NCI-H446 treated with DMSO at 0.1 percent for 48 hours (cell line): Measurements from ENCODE around the gene GMCL2.
A peak's percentile ranks its signal among the peaks of the same experiment; 100 is the strongest.

Experiments
- DNase-seq: peaks from one replicate; lab custom pipeline; 2025; lab: John Stamatoyannopoulos, UW

Gene GMCL2

GRCh38 chr5:178182158-178182876 is 4.9 kb downstream of the GMCL2 start:
- DNase-seq = no peak

DNA sequence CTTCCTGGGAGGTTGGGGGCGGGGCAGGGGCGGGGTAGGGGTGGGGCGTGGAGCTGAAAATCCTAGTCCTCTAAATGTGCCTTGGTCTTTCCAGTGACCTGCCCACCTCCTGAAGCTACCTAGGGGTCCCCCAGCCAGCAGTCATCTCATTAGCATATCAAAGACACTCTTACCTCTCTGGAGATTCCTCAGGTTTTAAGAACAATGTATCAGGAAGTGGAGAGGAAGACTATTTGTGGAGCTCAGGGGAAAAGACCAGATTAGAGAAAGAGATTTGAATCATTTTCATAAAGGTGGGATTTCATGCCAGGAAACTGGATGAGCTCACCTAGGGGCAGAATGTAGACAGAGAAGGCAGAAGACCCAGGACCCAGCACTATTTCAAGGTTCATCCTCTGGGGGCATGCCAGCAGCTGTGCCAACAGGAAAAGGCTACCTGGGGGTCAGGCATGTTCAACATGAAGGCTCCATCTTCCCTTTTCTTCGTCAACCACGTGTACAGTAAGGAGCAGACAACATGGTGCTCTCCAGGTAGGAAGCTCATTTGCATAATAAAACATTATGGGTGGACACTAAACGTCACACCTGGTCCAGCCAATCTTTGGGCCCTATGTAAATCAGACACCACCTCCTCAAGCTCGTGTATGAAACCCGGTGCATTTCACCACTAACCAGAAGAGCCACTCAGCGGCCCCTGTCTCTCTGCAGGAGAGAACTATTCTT is 6.9 kb downstream of the GMCL2 start:
- DNase-seq = no peak

DNA sequence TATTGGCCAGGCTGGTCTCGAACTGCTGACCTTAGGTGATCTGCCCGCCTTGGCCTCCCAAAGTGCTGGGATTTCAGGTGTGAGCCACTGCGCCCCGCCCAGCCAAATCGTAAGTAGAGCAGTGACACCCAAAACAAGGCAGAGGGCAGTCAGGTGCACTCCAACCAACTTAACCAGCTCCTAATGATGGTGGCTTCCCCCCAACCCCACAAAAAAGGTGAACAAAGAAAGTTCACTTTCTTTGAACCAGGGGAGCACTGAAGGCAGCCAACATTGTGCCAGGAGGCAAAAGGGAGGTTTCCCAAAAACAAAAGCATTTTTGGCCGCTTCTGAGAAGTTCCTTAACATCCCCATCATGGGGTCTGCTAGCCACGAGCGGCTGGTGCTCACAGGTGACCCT is 9.6 kb downstream of the GMCL2 start:
- DNase-seq = no peak

GRCh38 chr5:178176791-178177190 is 10.4 kb downstream of the GMCL2 start:
- DNase-seq = no peak

- DNase-seq = no peak
Measured at GRCh38 chr5:178174456-178174855, 12.7 kb downstream of the GMCL2 start.

- DNase-seq = no peak
Measured at GRCh38 chr5:178170455-178170854, 16.7 kb downstream of the GMCL2 start.

DNA sequence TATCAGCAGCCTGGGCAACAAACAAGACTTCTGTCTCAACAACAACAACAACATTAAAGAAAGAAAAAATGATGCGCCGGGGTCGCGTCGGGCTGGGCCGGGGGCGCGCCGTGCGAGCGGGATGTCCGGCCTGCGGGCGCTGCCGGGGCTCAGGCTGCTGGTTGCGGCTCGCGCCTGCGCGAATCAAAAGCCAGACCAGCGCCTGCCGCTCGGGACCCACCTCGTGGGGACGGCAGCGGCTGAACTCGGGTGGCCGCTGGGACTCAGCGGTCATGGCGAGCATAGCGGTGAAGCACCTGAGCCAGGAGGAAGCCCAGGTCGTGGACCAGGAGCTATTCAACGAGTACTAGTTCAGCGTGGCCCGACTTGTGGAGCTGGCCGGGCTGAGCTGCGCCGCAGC is 21.6 kb downstream of the GMCL2 start:
- no peak for DNase-seq

DNA sequence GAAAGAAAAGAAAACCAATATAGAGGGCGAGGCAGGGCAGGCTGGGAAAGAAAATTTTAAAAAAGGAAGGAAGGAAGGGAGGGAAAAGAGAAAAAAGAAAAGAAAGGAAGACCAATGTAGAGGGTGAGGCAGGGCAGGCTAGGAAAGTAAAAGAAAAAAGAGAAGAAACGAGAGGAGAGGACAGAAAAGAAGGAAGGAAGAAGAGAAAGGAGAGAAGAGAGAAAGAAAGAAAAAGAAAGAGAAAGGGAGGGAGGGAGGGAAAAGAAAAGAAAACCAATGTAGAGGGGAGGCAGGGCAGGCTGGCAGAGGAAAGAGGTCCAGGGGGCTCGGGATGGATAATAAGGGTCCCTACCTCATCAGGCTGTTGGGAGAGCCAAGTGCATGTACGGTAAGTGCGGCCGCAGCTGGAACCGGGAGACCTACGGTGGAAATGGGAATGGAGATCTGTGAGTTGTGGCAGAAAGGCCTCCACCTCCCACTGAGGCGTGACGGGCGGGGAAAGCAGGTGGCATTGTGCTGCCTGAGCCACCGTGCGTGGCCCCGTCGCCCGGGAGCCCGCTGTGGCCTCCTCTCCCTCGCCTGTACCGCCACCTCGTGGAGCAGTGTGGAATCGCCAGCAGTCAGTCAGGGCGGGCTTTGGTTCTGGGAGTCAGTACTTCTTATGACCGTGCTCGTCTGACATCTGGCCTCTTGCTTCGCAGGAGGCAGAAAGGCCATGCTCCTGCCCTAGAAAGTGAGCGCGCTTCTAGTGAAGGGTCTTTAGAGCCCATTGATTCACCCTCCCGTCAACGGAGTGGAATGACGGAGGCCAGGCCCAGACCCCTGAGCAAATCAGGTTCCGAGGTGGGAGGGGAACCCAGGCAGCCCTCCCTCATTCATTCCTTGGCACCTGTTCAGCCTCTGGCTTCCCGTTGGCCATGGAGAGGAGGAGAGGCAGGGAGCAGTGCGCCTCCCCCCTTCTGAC is 23.1 kb downstream of the GMCL2 start:
- DNase-seq = peak; percentile 57

- no peak for DNase-seq
Measured at GRCh38 chr5:178162481-178162880, 24.7 kb downstream of the GMCL2 start.

DNA sequence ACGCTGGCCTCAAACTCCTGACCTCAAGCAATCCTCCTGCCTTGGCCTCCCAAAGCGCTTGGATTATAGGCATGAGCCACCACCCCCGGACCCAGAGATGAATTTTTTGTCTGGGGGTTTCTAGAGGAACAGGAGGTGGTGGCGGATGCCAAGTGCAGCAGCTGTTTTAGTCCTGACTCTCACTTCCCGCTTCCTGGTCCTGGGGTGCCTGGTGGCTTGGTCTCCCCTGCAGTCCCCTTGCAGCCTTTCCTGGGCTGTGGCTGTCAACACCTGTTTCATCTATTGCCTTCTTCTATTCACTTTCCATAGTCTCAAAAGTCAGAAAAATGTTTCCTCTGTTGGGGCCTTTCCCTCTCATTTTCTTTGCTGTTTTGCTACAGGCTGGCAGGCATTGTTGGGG is 27.0 kb downstream of the GMCL2 start:
- DNase-seq = no peak

DNA sequence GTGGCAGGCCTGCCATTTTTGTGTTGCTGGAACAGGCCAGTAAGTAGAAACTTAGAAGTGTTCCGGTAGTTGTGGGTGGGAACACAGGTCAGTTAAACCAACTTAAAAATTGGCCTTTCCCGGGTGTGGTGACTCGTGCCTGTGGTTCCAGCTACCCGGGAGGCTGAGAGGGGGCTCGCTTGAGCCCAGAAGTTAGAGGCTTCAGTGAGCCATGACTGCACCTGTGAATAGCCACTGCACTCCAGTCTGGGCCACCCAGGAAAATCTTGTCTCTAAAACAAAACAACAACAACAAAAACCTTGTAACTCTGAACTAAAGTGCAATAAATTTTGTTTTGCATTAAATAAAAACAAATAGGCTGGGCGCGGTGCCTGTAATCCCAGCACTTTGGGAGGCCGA is 32.1 kb downstream of the GMCL2 start:
- no peak for DNase-seq

DNA sequence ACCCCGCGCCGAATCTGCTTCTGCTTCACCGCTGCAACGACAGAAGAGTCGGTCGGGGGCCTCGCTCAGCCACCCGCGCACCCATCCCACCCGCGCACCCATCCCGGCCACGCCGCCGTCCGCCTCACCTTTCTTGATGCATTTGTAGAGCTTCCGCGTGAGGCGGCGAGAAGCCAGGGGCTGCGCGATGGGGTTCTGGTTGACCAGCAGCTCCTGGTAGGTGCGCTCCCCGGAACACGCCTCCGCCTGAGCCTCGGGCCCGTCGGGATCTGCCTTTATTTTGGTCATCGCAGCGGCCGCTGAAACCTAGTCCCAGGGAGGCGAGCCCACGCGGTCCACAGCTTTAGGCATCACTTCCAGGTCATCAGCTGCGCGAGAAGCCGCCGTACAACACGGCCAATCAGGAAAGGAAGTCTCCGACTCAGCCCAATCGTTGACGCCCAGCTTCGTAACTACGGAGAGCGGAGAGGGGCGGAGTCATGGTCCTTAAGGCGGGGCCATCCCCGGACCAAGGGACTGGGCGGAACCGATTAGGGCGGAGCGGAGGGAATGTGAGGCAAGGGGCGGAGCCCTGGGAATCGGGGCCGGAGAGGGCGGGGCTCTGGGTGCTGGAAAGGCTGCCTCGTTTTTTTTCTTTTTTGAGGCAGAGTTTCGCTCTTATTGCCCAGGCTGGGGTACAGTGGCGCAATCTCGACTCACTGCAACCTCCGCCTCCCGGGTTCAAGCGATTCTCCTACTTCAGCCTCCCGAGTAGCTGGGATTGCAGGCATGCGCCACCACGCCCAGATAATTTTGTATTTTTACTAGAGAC is 33.4 kb downstream of the GMCL2 start, which contains the start of gene NHP2:
NHP2 (minus strand) TSS at position 356 of the 811 bp plus-strand sequence; CDS start at position 288, 68 bp downstream.
- peak; percentile 93 for DNase-seq

DNA sequence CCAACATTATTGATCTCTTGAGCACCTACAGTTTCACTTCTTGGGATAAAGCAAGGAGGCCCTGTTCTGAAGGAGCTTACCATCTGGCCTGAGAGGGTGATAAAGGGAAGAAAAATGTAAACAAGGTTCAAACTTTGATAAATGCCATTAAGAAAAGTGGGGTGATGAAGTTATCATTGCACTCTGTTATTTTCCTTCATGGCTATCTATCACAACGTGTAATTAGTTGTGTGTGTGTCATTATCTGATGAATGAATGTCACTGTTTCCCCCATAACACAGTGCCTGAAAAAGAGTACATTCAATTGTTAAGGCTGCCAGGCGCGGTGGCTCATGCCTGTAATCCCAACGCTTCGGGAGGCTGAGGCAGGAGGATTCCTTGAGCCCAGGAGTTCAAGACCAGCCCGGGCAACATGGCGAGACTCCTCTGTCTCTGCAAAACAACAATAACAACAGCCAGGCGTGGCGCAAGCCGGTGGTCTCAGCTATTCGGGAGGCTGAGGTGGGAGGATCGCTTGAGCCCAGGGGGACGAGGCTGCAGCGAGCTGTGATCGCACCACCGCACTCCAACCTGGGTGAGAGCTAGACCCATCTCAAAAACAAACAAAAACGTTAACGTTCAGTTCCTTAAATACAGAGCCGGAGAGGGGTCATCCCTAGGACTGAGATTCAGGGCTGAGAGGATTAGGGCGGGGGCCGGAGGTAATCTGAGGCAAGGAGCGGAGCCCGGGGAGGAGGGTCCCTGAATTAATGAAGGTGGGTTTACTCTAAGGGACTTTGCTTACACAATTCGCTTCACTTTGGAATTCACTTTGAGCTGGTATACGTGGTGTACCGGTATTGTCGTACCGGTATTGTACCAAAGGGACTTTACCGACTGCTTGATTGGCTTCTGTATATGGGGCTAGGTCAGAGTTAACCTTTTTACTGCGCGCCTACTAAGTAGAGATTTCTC is 34.4 kb downstream of the GMCL2 start:
- no peak for DNase-seq

GRCh38 chr5:178150977-178151734 is 36.0 kb downstream of the GMCL2 start:
- no peak for DNase-seq

DNA sequence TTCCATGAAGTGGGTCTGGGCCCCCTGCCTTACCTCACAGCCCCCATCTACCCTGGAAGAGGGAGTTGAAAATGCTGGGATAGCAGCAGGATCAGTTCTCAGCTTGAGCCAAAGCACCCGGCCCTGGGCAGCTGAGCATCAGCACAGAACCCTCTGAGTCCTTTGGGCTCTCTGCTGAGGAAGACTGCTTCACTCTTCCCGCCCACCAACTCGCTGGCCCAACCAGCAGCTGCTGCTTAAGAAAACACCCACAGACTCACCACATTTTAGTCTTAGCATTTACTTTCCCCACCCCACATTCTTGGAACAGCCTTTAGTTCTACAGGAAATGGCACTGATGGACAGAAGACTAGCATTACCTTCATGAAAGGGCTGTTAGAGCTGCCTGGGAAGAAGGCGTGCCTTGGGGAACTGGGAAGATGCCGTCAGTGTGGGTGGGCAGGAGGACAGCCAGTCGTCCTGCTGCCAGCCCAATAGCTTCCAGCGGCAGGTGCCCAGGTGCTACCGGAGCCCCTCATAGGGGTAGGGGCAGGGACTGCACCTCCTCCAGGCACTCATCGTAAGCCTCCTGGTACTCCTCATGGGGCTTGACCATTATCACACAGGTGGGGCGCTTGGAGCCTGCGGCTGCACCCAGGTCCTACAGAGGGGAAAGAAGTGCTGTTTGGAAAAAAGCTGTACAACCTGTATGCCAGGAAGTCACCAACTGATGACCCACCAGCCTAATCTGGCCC is 37.8 kb downstream of the GMCL2 start:
- DNase-seq = no peak

DNA sequence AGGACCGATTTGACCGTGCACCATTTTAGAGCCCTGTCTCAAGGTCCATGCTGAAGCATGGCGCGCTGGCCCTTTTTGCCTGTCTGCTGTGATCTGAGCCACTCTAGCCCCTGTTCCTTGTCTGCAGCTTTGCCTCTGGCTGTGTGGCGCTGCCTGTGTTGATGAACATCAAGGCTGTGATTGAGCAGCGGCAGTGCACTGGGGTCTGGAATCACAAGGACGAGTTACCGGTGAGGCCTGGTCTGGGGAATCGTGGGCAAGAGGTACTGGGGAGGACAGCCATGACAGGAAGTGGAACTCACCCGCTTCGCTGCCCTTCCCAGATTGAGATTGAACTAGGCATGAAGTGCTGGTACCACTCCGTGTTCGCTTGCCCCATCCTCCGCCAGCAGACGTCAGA is 39.8 kb downstream of the GMCL2 start:
- DNase-seq = no peak

DNA sequence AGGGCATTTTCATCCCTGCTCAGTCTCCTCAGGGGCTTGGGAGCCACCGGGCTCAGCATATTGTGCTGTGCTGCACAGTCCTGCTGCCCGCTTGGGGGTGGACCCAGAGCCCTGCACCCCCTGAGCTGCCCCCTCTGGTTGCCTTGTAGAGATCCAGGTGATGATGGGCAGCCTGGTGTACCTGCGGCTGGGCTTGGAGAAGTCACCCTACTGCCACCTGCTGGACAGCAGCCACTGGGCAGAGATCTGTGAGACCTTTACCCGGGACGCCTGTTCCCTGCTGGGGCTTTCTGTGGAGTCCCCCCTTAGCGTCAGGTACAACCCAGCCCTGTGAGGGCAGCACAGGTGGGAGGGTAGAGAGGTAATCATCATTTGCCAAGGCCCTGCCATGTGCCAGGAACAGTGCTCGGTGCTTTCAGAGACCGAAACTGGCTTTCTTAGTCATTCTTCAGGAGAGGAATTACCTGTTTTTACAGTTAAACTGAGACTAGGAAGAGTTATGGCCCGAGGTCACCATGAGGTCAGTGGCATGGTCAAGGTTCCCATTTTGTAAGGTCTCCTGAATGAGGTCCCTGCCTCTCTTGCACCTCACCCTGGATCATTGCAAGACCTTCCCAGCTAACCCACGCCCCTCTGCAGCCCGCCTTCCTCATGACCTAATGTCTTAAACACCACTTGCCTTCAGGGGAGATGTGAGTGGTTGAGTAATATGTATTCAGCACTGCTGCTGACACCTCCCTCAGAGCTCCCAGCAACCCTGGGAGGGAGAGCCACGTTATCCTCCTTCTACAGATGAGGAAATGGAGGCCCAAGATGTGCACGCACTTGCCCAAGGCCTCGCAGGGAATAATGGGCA is 41.0 kb downstream of the GMCL2 start:
- no peak for DNase-seq

DNA sequence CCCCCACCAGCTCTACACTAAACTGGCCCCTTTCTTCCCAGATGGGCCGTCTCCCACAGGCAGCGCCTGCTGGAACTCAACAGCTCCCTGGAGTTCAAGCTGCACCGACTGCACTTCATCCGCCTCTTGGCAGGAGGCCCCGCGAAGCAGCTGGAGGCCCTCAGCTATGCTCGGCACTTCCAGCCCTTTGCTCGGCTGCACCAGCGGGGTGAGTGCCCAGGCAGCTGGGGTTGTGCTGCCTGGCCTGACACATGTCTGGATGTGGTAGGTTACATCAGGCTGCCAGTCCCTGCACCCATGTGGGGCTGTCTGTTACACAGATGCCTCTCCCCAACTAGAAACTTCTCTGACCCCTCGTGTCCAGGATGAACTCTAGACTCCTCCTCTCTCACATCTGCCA is 43.3 kb downstream of the GMCL2 start:
- DNase-seq = peak; percentile 25
